Mucosa of stomach (tissue), 1 donor: ENCODE data around the gene ZBTB48.

Experiments used
- H3K27me3 ChIP-seq: one replicate; pipeline ENCODE4 v1.7.0; 2013; ENCODE audit warnings: mild to moderate bottlenecking, low read length; ENCODE audit not compliant: control insufficient read depth, insufficient read depth
- H3K36me3 ChIP-seq: one replicate; pipeline ENCODE4 v1.7.0; 2013; ENCODE audit warnings: low read length; ENCODE audit not compliant: control insufficient read depth, insufficient read depth
- H3K4me1 ChIP-seq: one replicate; pipeline ENCODE4 v1.7.0; 2013; ENCODE audit warnings: mild to moderate bottlenecking, low read length; ENCODE audit not compliant: control insufficient read depth, insufficient read depth
- H3K4me3 ChIP-seq: one replicate; pipeline ENCODE4 v1.7.0; 2013; ENCODE audit warnings: low read length
- H3K9ac ChIP-seq: one replicate; pipeline ENCODE4 v1.7.0; 2013; ENCODE audit warnings: mild to moderate bottlenecking, low read length, moderate library complexity
- H3K9me3 ChIP-seq: one replicate; pipeline ENCODE4 v1.7.0; 2013; ENCODE audit warnings: mild to moderate bottlenecking, low read length, moderate library complexity; ENCODE audit not compliant: control insufficient read depth
- donor health status: Pancreatic carcinoma.

The ZBTB48 gene

DNA sequence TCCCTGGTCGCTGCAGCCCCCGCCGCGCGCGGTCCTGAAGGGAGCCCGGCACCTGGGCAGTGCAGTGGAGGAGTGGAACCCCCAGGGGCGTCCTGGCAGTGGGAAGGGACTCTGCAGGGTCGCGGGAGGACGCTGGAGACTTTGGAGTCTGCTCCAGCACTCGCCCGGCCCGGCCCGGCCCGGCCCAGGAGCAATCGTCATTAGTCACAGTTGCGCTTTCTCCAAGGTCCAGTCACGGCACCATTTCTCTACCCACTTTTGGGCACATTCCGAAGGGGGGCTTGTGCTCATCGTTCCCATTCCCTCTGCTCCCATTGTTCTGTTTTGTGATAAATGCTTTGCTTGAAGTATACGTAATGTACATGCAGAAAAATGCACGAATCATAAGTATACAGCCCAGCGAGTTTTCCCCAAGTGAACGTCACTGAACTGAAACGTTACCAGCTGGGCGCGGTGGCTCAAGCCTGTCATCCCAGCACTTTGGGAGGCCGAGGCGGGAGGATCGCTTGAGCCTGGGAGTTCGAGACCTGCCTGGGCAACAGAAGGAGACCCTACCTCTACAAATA, 45.9 kb downstream of the ZBTB48 start:
- Histone ChIP-seq H3K4me1 (peaks cover 14% of the 10 kb centered on the region), H3K9me3 (no peaks in the 10 kb centered on the region), H3K9ac (peak overlapping the region; percentile 62), H3K4me3 (peak overlapping the region; percentile 15), H3K36me3 (peaks cover 9% of the 10 kb centered on the region), H3K27me3 (no peaks in the 10 kb centered on the region)

DNA sequence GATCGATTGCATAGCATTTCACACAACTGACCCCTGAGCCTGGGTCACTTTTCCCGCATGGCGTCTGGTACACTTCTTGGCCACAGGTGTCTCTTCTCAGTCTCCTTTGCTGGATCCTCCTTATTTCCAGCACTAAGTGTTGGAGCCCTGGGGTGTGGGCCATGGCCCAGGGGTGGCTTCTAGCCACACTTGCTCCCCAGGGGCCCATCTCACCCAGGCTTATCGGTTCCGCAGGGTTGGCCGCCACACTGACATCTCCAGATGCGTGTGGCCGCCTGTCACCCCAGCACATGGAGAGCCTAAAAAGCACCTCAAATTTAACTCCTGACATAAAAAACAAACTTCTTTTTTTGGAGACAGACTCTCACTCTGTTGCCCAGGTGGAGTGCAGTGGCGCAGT, 47.2 kb downstream of the ZBTB48 start:
- H3K9me3 ChIP-seq: no peaks in the 10 kb centered on the region
- H3K4me1 ChIP-seq: peaks cover 14% of the 10 kb centered on the region
- no peaks in the 10 kb centered on the region for H3K27me3 ChIP-seq
- H3K9ac ChIP-seq: no peak overlapping the region
- peaks cover 9% of the 10 kb centered on the region for H3K36me3 ChIP-seq
- H3K4me3 ChIP-seq: no peak overlapping the region

GRCh38 chr1:6627841-6628545, 48.2 kb downstream of the ZBTB48 start:
- H3K4me1 ChIP-seq: peaks cover 14% of the 10 kb centered on the region
- H3K27me3 ChIP-seq: no peaks in the 10 kb centered on the region
- H3K4me3 ChIP-seq: no peak overlapping the region
- peaks cover 9% of the 10 kb centered on the region for H3K36me3 ChIP-seq
- no peak overlapping the region for H3K9ac ChIP-seq
- no peaks in the 10 kb centered on the region for H3K9me3 ChIP-seq

DNA sequence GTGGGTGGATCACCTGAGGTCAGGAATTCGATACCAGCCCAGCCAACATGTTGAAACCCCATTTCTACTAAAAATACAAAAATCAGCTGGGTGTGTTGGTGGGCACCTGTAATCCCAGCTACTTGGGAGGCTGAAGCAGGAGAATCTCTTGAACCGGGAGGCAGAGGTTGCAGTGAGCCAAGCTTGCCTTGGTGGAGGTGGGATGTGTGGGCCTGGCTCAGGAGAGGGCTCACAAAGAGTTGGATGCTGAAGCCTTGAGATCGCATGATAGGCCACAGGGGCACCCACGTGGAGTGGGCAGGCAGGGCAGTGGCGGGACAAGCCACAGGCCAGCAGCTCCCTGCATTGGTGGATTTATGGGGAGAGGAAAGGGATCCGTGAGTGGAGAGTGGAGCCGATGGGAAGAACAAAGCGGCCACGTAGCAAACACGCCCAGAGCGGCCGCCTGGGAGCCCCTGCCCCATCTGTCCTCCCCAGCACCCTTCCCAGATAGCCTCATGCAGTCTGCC, 49.2 kb downstream of the ZBTB48 start:
- Histone ChIP-seq H3K9ac (no peak overlapping the region), H3K4me3 (no peak overlapping the region), H3K27me3 (no peaks in the 10 kb centered on the region), H3K36me3 (peaks cover 9% of the 10 kb centered on the region), H3K9me3 (no peaks in the 10 kb centered on the region), H3K4me1 (peaks cover 14% of the 10 kb centered on the region)

DNA sequence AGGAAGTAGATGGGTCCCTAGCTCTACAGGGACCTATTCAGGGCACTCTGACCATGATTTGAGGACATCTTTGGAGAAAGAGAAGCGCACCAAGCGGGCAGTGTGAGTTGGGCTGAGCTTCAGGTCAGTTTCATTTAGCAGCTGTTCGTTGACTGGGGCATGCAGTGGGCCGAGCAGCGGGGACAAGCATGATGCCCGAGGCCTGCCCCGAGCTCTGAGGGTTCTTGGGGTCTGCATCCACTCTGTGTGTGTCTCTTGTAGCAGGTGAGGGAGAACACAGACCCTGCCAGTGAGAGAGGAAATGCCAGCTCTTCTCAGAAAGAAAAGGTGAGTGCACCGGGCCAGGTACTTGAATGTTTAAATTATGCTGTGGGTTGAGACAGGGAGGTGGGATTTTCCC, 50.2 kb downstream of the ZBTB48 start:
- Histone ChIP-seq H3K9ac (no peak overlapping the region), H3K36me3 (peaks cover 9% of the 10 kb centered on the region), H3K4me3 (no peak overlapping the region), H3K4me1 (peaks cover 7% of the 10 kb centered on the region), H3K9me3 (no peaks in the 10 kb centered on the region), H3K27me3 (no peaks in the 10 kb centered on the region)

DNA sequence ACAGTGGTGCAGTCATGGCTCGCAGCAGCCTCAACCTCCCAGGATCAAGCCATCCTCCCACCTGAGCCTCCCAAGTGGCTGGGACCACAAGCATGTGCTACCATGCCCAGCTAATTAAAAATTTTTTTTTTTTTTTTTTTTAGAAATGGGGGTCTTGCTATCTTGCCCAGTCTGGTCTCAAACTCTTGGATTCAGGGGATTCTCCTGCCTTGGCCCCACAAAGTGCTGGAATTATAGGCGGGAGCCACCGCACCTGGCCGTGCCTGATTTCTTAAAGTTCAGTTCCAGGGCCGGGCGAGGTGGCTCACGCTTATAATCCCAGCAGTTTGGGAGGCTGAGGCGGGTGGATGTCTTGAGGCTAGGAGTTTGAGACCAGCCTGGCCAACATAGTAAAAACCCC, 51.3 kb downstream of the ZBTB48 start:
- Histone ChIP-seq H3K36me3 (peaks cover 9% of the 10 kb centered on the region), H3K4me1 (peaks cover 5% of the 10 kb centered on the region), H3K9me3 (no peaks in the 10 kb centered on the region)

DNA sequence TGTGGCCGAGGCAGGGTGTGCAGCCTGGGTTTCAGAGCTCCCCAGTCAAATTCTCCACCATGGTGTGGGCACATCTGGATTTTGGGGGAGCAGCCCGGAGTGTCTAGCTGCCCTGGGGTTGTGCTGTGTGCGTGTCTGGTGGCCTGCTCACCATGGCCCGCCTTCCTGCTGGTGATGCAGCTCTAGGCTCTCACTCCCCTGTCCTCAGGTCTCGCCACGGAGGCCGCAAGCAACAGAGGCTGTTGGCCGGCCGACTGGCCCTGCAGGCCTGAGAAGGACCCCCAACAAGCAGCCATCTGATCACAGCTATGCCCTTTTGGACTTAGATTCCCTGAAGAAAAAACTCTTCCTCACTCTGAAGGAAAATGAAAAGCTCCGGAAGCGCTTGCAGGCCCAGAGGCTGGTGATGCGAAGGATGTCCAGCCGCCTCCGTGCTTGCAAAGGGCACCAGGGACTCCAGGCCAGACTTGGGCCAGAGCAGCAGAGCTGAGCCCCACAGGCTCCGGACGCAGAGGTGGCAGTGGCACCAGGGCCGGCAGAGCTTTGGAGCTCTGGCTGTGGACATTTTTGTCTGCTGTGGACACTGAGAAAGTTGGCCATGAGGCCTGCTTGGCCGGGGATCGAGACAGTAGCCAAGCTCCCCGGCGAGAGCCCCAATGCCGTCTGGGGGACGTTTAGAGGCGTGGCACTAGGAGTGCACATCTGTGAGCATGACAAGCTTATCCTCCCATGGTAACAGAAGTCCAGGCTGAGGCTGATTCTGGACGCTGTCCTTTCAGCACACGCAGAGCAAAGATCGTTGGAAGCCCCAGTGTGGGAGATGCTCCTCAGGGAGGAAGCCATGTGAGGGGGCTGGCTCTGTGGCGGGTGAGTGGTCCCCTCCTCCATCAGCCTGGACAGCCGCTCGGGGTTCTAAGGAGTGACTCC, 53.1 kb downstream of the ZBTB48 start:
- H3K9ac ChIP-seq: no peak overlapping the region
- H3K27me3 ChIP-seq: no peaks in the 10 kb centered on the region
- H3K4me3 ChIP-seq: no peak overlapping the region
- no peaks in the 10 kb centered on the region for H3K4me1 ChIP-seq
- peaks cover 11% of the 10 kb centered on the region for H3K36me3 ChIP-seq
- no peaks in the 10 kb centered on the region for H3K9me3 ChIP-seq

More for the DNA sequence above, 51.3 kb downstream of the ZBTB48 start:
- Histone ChIP-seq H3K27me3 (no peaks in the 10 kb centered on the region), H3K4me3 (no peak overlapping the region), H3K9ac (no peak overlapping the region)

GRCh38 chr1:6634371-6635052, 54.7 kb downstream of the ZBTB48 start:
- Histone ChIP-seq H3K36me3 (peaks cover 4% of the 10 kb centered on the region), H3K4me3 (no peak overlapping the region), H3K27me3 (no peaks in the 10 kb centered on the region), H3K4me1 (no peaks in the 10 kb centered on the region), H3K9ac (no peak overlapping the region), H3K9me3 (no peaks in the 10 kb centered on the region)

DNA sequence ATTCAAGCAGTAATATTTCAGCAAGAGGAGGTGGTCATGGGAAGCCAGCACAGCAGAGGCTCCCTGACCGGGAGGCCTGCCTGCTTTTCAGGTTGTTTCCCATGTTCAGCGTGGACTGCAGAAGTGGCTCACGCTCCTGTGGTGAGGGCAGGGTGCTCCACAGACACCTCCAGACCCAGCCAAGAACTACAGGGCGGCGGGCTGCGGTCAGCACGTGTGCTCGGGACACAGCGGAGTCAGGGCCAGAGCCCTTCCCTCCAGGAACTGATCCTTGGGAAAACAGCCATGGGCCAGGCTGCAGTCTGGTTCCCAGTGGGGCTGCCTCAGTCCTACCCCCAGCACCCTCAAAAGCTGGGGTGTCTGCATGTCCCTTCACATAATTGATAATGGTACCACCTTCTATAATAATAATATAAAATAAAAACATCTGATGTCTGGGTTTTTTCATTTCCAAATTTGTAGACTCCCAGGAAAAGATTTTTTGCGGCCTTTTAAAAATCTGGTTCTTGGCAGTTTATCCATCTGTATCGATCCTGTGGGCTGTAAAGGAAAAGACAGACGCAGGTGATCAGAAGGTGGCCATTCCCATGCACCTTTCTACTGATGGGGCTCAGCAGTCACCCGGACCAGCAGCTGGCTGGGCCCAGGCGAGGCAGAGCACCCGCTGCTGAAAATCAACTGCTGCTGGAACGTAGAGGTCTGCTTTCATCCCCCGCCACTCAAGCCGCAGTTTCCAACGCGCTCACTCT, 55.5 kb downstream of the ZBTB48 start:
- H3K9me3 ChIP-seq: no peaks in the 10 kb centered on the region
- peaks cover 4% of the 10 kb centered on the region for H3K36me3 ChIP-seq
- H3K9ac ChIP-seq: no peak overlapping the region
- no peak overlapping the region for H3K4me3 ChIP-seq
- no peaks in the 10 kb centered on the region for H3K4me1 ChIP-seq
- H3K27me3 ChIP-seq: no peaks in the 10 kb centered on the region

- Histone ChIP-seq H3K27me3 (no peaks in the 10 kb centered on the region), H3K9me3 (no peaks in the 10 kb centered on the region), H3K9ac (no peak overlapping the region), H3K4me1 (no peaks in the 10 kb centered on the region), H3K36me3 (peaks cover 4% of the 10 kb centered on the region), H3K4me3 (no peak overlapping the region)
Measured at GRCh38 chr1:6635910-6636760, 56.3 kb downstream of the ZBTB48 start.
